Hematopoietic multipotent progenitor cell treated with erythropoietin and hydrocortisone succinate and interleukin-3 and kit ligand, for 15 days (in vitro differentiated cells): ENCODE measurements around the gene COTL1.

Experiments used
- DNase-seq: peaks from one replicate; pipeline ENCODE4 v3.0.0-alpha.2; 2015; ENCODE audit warnings: low spot score

Gene COTL1

DNA sequence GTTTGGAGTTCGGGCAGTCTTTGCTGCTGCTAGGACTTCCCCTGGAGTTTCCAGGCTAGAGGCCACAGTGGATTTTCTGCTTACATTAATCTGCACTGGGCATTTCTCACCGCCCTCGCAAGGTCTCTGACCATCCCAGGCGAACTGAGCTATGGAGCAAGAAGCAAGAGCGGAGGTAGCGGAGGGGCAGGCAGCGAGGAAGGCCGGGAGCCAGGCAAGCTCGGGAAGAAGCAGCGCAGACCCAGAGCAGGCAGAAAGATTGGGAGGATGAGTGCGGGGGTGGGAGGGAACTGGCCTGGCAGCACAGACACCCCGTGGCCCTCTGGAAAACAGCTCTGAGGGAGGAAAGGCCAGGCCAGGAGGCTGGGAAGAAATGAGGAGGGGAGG is 3.8 kb downstream of the COTL1 start:
- DNase-seq: no peak

DNA sequence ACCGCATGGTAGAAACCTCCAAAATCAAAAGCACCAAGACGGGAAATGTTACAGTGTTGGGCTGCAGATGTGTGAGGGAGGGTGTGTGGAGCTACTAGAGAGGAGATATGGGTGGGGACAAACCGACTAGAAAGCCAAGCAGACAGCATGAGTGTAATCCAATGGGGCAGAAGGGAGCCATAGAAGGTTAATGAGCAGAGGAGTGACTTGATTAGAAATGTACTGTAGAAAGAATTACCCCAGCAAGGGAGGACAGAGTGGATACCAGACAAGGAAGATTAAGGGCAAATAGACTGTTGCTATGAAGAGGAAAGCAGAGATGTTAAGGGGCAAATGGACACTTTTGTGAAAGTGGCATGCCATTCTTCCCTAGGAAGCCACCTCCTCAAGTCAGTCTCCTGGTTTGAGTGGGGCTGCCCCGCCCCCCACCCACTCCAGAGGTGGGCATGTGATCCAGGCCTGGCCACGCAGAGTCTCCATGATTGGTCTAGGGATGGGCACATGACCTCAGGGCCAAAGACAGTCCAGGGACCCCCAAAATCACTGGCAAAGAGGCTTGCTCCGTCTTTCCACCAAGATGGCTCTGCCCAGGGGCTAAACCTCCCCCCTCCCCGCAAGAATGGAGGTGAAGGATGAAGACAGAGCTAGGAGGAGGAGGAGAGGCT is 4.3 kb downstream of the COTL1 start:
- DNase-seq: no peak

DNA sequence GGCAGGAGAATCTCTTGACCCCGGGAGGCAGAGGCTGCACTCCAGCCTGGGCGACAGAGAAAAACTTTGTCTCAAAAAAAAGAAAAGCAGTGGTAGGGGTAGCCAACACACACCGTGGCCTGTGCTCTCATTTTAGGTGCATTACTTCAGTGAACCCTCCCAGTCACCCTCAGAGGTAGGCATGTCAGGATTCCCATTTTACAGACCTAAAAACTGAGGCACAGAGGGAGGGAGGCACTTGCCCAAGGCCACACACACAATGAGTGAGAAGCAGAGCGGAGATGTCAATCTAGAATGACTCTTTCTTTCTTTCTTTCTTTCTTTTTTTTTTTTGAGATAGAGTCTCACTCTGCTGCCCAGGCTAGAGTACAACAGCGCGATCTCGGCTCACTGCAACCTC is 5.2 kb downstream of the COTL1 start:
- no peak for DNase-seq

DNA sequence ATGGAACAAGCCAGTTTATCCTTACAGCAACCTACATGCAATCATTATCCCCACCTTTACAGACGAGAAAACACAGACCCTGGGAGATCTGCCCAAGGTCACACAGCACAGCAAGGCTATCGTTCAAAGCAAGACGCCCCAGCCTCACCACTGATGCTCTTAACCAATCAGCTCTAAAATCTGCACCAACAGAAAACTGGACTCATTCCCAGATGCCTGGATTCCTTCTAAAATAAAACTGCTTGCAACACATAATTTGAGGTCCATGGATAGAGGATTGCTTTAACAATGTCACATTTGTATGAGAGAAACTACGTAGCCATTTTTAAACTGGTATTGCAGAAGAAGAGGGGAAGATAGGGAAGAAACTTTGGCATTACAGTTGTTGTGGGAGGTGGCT is 6.8 kb downstream of the COTL1 start:
- DNase-seq: no peak

DNA sequence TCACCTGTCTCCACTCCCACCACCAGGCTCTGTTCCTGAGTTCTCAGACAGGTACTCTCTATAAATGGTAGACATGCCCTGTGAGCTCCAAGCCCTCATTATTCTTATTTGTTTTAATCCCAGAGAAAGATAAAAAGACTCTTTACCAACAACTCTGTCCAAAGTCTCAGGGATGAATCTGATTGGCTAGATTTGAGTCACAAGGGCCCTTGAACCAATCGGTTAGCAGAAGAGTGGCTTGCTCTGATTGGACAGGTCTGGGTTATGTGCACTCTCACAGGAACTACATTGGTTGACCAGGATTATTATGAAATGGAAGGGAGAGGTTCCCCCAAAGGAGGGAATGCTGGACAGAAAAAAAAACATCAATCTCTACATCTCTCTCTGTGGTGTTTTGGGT is 7.5 kb downstream of the COTL1 start:
- no peak for DNase-seq

DNA sequence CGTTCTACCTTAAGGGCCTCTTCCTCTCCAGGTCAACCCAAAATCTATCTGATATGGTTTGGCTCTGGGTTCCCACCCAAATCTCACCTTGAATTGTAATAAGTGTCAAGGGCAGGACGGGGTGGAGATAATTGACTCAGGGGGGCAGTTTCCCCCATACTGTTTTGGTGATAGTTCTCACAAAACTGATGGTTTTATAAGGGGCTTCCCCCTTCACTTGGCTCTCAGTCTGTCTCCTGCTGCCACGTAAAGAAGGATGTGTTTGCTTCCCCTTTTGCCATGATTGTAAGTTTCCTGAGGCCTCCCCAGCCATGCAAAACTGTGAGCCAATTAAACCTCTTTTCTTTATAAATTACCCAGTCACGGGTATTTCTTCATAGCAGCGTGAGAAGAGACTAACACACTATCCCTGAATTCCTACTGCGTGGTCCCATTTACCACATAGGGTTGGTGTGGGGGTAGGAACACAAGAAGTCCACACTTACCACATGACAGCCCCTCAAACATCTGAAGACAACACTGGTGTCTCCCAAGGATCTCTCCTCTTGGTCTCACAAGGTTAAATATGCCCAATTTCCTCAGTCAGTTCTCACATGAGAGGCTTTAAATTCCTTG is 8.2 kb downstream of the COTL1 start:
- DNase-seq: no peak

DNA sequence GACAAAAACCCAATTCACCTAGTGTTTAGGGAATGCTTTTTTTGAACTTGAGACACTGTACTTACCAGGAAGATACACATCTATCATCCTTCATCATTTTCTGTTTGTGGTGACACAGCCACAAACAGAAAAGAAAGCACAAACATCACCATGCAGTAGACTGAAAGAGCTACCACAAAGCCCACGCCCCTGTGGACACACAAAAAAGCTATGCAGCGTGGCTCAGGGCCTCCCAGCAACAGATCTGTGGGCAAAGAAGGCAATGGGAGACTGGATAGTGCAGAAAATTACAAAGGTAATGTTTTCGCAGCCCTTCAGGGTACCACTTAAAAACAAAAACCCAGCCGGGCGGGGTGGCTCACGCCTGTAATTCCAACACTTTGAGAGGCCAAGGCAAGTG is 9.6 kb downstream of the COTL1 start:
- no peak for DNase-seq

DNA sequence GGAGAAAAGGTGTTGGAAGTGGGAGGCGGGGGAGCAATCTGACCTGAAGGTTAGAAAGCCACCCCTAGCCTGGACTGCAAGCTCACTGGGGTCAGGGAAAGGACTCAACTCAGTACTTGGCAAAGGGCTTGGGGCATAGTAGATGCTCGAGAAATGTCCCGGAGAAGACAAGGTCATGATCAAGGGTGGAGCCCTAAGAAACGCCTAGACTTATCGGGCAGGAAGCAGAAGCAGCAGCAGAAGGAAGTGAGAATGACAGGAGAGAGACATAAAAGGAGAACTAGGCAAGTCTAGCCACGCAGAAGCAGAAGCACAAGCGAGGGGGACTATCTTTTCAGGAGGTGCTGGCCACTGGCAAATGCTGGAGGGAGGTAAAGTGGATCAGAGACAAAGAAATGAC is 10.2 kb downstream of the COTL1 start:
- DNase-seq: peak; percentile 16

DNA sequence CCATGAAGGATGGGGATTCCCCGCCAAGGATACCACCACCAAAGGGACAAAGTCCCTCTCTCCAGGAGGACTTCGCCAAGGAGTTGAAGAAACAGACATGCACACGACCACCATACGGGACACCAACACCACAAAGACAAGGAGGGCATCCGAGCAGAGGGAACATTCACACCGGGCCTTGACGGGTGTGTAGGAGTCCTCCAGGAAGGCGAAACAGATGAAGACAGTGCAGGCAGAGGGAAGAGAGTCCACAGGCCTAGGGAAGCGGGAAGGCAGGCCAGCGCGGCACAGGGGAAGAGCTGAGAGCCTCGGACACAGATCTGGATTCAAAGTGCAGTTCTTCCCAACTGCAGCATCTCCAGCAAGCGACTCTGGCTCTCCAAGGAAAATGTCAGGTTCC is 10.8 kb downstream of the COTL1 start:
- no peak for DNase-seq

DNA sequence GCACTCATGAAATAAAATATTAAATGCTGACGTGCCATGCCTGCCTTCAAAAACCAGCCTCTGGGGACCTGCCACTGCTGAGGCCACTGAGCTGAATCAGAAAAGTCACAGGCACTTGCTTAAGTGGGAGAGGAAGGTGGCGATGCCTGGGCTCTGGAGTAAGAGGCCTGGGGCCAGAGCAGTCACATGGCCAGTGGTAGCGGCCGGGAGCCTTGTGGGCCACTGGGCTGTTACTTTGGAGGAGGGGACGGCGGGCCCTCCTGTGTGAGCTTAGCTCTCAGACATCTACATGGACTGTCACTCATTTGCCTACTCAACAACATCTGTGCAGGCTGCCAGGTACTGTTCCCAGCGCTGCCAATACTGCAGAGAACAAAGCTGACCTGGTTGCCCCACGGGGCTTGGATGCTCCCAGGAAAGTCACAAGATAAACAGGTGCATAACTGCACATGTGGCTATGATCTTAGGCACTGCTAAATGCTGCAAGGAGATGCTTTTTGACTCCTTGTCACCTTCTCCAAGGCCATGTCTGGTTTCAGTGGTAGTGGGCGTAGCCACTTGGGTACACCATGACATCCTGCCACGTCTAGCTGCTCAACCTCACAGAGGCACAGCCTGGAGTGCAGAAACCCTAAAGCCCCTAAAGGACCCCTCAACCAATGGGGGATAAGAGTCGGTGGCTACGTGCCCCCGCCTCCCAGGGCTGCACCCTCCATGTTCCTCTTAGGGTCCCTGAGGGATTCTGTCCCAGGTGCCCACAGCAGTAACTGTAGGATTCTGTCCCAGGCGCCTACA is 11.6 kb downstream of the COTL1 start:
- DNase-seq: no peak

DNA sequence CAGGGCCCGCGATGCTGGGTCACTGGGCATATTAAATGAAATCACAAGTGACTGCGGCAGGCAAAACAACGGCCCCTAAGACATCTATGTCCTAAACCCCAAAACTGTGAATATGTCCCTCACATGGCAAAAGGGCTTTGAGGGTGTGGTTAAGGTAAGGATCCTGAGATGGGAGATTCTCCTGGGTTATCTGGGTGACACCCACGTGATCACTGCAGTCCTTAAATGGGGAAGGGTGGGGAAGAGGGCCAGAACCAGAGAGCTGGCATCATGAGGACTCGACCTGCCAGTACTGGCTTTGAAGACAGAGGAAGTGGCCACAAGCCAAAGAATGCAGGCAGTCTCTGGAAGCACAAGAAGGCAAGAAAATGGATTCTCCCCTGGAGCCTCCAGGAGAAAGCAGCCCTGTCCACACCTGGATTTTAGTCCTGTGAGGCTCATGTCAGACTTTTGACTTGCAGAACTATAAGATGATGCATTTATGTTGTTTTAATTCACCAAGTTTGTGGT is 12.5 kb downstream of the COTL1 start:
- no peak for DNase-seq

DNA sequence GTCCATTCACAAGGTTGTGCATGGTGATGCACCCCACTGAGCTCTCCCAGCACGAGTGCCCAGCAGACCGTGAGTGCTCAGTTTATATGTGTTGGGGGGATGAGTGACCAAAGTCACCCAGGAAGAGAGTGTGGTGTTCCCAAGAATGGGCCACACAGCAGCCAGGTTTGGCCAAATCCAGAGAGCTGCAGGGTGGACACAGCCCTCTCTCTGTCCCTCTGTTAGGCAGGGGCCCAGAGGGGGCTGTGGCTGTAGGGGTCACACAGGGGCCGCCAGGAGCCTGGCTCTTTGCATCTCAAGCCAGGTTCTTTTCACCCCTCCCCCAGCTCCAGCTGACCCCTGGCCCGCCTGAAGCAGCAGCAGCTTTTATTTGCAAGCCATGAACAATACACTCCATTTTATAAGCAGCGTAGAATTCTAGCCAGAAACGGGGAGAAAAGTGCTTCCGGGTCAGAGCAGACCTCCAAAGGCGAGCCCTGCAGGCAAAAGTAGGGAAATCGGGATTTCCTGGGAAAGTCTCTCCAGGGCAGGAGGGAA is 13.3 kb downstream of the COTL1 start:
- DNase-seq: no peak

DNA sequence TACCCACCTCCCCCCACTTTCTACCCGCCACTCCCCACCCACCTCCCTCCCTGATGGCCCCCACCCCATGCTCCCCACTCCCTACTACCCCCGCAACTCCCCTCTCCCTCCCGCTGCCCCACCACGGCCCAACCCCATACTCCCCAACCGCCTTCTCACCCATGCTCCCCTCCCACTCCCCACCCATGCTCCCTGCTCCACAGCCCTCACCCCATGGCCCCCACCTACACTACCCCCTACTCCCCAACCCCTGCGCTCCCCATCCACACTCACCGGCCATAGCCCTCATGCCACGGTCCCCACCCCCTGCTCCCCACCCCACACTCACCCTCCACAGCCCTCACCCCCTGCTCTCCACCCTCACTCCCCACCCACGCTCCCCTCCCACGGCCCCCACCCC is 13.9 kb downstream of the COTL1 start:
- DNase-seq: no peak

DNA sequence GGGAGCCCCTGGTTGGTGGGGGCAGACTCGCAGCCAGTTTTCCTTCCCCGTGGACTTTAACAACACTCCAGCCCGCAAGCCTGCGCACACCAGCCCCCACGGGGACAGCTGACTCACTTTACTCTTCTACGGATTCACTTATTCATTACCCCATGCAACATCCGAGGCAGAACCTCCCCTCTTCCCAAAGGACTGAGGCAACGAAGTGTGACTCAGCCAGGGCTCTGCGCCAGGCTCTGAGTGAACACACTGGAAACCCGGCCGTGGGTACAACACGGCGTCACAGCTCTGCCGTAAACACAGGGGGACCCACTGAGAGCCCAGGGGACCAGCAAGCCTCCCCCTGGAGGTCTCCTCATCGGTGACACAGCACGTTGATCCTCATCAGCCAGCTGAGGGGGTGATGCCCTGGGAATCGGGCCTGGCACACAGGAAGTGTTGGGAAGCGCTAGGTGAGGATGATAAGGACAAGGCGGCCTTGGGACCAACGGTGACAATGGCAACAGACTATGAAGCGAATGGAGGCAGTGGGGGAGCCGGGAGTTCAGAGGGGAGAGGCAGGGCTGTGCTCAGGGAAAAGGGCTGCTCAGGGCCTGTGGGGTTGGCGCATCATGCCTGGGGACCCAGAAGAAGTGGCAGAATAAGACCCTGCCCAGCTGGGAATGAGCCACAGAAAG is 14.6 kb downstream of the COTL1 start:
- no peak for DNase-seq

DNA sequence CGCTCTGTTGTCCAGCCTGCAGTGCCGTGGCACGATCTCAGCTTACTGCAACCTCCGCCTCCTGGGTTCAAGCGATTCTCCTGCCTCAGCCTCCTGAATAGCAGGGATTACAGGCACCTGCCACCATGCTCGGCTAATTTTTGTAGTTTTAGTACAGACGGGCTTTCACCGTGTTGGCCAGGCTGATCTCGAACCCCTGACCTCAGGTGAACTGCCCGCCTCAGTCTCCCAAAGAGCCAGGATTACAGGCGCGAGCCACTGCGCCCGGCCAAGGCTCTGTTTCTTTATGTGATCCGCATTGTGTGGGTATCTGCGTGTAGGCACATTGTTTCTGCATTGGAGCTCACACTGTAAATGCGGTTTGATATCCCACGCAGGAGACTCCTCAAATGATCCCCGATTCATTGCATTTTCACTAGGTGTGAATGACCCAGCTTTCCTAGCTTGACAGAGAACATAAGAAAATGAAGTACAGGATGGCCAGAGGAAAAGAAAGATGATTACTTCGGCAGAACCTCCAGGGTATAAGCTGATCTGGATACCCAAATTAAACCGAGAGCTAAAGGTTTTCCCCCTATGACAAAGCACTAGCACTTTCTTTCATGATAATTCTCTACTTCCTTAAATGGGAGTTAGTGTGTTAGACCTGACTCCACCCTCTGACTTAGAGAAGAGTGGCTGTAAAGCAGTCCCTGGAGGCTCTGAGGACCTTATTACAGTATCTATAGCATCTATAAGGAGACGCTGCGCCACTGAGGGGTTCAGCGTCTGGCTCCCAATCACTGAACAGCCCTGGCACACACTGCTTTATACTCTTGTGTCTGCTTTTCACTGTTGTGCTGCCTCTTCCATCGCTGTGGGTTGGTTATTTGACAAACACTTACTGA is 17.3 kb downstream of the COTL1 start:
- DNase-seq: no peak

DNA sequence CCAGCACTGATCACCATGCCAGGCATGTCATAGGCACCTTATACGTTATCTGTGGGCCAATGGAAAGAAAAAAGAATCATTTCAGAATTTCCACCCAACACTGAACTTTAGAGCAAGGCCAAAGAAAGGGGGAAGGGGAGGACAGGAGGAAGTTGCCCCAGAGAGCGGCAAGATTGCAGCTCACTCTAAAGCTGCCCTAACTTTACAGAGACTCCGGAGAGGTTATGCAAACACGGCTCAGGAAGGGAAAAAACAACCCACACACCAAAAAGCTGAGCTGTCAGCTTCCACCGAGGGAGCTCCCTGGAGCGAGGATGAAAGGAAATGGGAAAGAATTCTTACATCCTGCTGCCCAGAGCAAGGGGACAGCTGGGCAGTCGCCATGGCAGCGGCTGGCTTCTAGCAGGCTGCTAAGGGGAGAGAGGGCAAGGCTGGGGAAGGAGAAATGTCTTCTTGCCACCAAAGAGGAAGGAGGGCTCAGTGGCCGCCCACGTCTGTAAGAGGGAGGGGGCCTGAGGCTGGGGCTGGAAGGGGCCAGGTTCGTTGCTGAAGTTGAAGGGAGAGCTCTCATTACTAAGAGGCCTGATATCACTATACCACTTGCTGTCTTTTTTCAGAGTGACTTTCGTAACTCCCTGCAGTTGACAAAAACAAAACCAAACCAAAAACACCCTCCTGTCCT is 18.2 kb downstream of the COTL1 start:
- no peak for DNase-seq

DNA sequence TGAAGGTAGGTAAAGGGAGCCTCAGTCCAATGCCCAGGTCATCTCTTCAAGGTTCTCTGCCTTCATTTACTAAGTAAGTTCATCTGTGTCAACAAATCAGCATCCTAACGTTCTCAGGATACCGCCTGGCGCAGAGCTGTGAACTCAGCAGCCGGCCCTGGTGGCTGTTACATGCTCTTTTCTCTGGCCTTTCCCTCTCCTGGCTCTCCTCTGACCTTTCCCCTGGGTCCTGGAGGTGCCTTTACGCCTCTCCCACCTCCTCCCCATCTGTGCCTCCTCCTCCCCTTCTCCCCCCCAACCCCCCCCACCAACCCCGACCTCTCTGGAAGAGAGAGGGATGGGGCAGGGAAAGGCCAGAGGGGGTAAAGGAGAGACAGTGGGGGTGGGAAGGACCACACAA is 19.5 kb downstream of the COTL1 start:
- DNase-seq: no peak

DNA sequence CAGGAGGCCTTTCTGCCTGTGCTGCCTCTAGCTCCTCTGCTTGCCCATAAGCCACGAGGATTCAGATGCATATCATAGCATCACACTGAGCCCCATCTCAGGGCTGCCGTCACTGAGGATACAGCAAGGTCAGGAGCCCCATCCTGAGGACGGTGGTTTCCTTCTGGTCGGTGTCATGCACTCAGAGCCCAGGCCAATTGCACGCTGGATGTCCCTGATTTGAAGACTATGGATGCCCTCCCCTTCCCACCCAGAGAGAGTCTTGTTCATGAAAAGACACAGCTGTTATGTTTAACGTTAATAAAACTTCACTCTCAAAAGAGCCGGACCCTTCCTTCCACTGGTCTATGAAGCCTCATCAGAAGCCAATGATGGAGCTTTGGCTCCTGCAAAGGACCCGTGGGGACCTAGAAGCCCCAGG is 19.9 kb downstream of the COTL1 start:
- no peak for DNase-seq

DNA sequence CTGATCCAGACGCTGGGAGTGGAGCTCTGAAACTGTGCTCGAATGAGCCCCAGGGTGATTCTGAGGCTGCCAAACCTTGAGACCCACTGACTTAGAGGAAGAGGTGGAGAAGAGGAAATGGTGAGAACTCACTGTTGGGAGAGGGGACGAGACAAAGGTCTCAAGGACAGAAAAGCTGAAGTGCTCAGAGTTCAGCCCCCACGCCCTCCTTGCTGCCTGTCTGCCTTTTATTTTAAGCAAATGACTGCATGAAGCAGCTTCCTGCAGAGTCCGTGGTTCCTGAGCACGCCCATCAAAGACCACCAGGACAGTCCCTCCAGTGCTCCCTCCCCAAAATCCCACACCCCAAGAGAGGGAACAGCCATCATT is 20.4 kb downstream of the COTL1 start:
- DNase-seq: no peak

DNA sequence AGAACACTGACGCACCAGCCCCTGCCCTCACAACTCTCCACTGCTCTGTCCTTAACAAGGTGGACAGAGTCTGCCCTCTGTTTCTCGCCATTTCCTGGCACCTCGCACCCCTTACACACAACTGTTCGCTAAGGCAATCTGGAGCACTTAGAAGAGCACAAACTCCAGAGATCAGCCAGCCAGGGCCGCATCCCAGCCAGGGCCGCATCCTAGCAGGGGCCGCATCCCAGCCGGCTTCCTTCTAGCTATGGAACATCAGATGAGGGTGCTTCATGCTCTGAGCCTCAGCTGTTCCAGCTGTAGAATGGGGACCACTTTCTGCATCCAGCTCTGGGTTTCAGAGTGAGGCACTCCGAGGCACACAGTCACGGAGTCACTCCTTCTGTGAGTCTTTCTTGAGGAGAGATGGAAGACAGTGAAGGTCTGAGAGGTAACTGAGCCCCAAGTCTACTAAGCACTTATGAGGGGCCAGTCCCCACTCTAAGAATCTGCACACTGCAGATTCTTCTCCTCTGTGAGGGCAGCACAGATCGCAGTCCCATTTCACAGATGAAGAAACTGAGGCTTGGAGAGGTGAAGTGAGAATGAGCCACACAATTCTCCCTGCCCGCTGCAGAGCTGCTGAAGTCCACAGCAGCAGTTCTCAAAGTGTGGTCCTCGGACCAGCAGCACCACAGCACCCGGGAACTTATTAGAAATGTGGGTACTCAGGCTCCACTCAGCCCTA is 20.9 kb downstream of the COTL1 start:
- no peak for DNase-seq
